ENCODE measurements around the gene SOX8. TPM values are rescaled to one million over a fixed set of nuclear protein-coding genes. Genes with fewer than 3 reads are reported as not detected.
"Not testable (repeated sequence)": the region's sequence is repeated elsewhere in the genome, so short reads cannot be mapped to it uniquely, and the experiment has no call there.

The SOX8 gene
- total RNA-seq, 1 experiment from 2014 or later = not detected

GRCh38 chr16:939311-939710 lies 42.3 kb upstream of the SOX8 start:
- Histone ChIP-seq H3K4me1 (ENCODE audit: low read length) (no peaks in the 10 kb centered on the region), H3K79me2 (ENCODE audit: low read length) (no peaks in the 10 kb centered on the region), H3K9me2 (replicated peaks; ENCODE audit: insufficient read depth, low read length) (no peaks in the 10 kb centered on the region), H2AFZ (ENCODE audit: low read length) (no peak overlapping the region), H3K36me3 (ENCODE audit: insufficient read depth, low read length) (no peaks in the 10 kb centered on the region), H3K27me3 (ENCODE audit: low read length) (no peaks in the 10 kb centered on the region), H4K20me1 (ENCODE audit: insufficient read depth, low read depth, low read length) (no peaks in the 10 kb centered on the region), H3K4me3 (ENCODE audit: low read length) (no peak overlapping the region), H3K27ac (ENCODE audit: low read length) (no peak overlapping the region), H3K4me2 (ENCODE audit: low read depth, low read length, poor library complexity, severe bottlenecking) (no peak overlapping the region), H3K9me3 (ENCODE audit: low read length) (peaks cover 17% of the 10 kb centered on the region), H3K9ac (ENCODE audit: low read length) (no peak overlapping the region)
- no peak for DNase-seq

GRCh38 chr16:939941-940340 lies 41.6 kb upstream of the SOX8 start:
- H3K79me2 ChIP-seq (ENCODE audit: low read length) = no peaks in the 10 kb centered on the region
- no peaks in the 10 kb centered on the region for H4K20me1 ChIP-seq (ENCODE audit: insufficient read depth, low read depth, low read length)
- H3K9ac ChIP-seq (ENCODE audit: low read length) = no peak overlapping the region
- no peak for DNase-seq
- no peaks in the 10 kb centered on the region for H3K9me2 ChIP-seq (replicated peaks; ENCODE audit: insufficient read depth, low read length)
- no peak overlapping the region for H3K4me2 ChIP-seq (ENCODE audit: low read depth, low read length, poor library complexity, severe bottlenecking)
- no peaks in the 10 kb centered on the region for H3K27me3 ChIP-seq (ENCODE audit: low read length)
- peaks cover 17% of the 10 kb centered on the region for H3K9me3 ChIP-seq (ENCODE audit: low read length)
- H3K4me1 ChIP-seq (ENCODE audit: low read length) = no peaks in the 10 kb centered on the region
- no peak overlapping the region for H3K27ac ChIP-seq (ENCODE audit: low read length)
- no peak overlapping the region for H2AFZ ChIP-seq (ENCODE audit: low read length)
- H3K36me3 ChIP-seq (ENCODE audit: insufficient read depth, low read length) = no peaks in the 10 kb centered on the region
- no peak overlapping the region for H3K4me3 ChIP-seq (ENCODE audit: low read length)

GRCh38 chr16:942436-943060 lies 39.0 kb upstream of the SOX8 start:
- Histone ChIP-seq H3K4me1 (ENCODE audit: low read length) (no peaks in the 10 kb centered on the region), H3K9ac (ENCODE audit: low read length) (no peak overlapping the region), H3K4me2 (ENCODE audit: low read depth, low read length, poor library complexity, severe bottlenecking) (no peak overlapping the region), H3K9me3 (ENCODE audit: low read length) (peaks cover 21% of the 10 kb centered on the region), H3K4me3 (ENCODE audit: low read length) (no peak overlapping the region), H3K79me2 (ENCODE audit: low read length) (no peaks in the 10 kb centered on the region), H3K36me3 (ENCODE audit: insufficient read depth, low read length) (peaks cover 4% of the 10 kb centered on the region; the same call in 1 of the 2 replicates), H3K9me2 (replicated peaks; ENCODE audit: insufficient read depth, low read length) (no peaks in the 10 kb centered on the region), H4K20me1 (ENCODE audit: insufficient read depth, low read depth, low read length) (no peaks in the 10 kb centered on the region), H3K27me3 (ENCODE audit: low read length) (no peaks in the 10 kb centered on the region), H2AFZ (ENCODE audit: low read length) (no peak overlapping the region), H3K27ac (ENCODE audit: low read length) (no peak overlapping the region)
- no peak for DNase-seq

GRCh38 chr16:943971-944370 lies 37.6 kb upstream of the SOX8 start:
- Histone ChIP-seq H3K36me3 (ENCODE audit: insufficient read depth, low read length) (peaks cover 4% of the 10 kb centered on the region; the same call in 1 of the 2 replicates), H3K9me2 (replicated peaks; ENCODE audit: insufficient read depth, low read length) (no peaks in the 10 kb centered on the region), H3K4me2 (ENCODE audit: low read depth, low read length, poor library complexity, severe bottlenecking) (no peak overlapping the region), H3K79me2 (ENCODE audit: low read length) (no peaks in the 10 kb centered on the region), H3K27ac (ENCODE audit: low read length) (no peak overlapping the region), H3K9ac (ENCODE audit: low read length) (no peak overlapping the region), H3K4me3 (ENCODE audit: low read length) (no peak overlapping the region), H2AFZ (ENCODE audit: low read length) (no peak overlapping the region), H3K27me3 (ENCODE audit: low read length) (no peaks in the 10 kb centered on the region), H3K9me3 (ENCODE audit: low read length) (peaks cover 21% of the 10 kb centered on the region), H4K20me1 (ENCODE audit: insufficient read depth, low read depth, low read length) (no peaks in the 10 kb centered on the region), H3K4me1 (ENCODE audit: low read length) (no peaks in the 10 kb centered on the region)
- DNase-seq = no peak

- Histone ChIP-seq H3K9me3 (ENCODE audit: low read length) (peaks cover 21% of the 10 kb centered on the region), H3K27ac (ENCODE audit: low read length) (no peak overlapping the region), H4K20me1 (ENCODE audit: insufficient read depth, low read depth, low read length) (no peaks in the 10 kb centered on the region), H3K4me3 (ENCODE audit: low read length) (no peak overlapping the region), H3K36me3 (ENCODE audit: insufficient read depth, low read length) (peaks cover 4% of the 10 kb centered on the region; the same call in 1 of the 2 replicates), H3K27me3 (ENCODE audit: low read length) (no peaks in the 10 kb centered on the region), H2AFZ (ENCODE audit: low read length) (no peak overlapping the region), H3K4me2 (ENCODE audit: low read depth, low read length, poor library complexity, severe bottlenecking) (no peak overlapping the region), H3K79me2 (ENCODE audit: low read length) (no peaks in the 10 kb centered on the region), H3K9ac (ENCODE audit: low read length) (no peak overlapping the region), H3K9me2 (replicated peaks; ENCODE audit: insufficient read depth, low read length) (no peaks in the 10 kb centered on the region), H3K4me1 (ENCODE audit: low read length) (no peaks in the 10 kb centered on the region)
- DNase-seq = no peak
These were observed 36.1 kb upstream of the SOX8 start for GRCh38 chr16:945271-946047.

GRCh38 chr16:946048-946395 lies 35.5 kb upstream of the SOX8 start:
- no peaks in the 10 kb centered on the region for H3K4me1 ChIP-seq (ENCODE audit: low read length)
- DNase-seq = no peak
- no peak overlapping the region for H2AFZ ChIP-seq (ENCODE audit: low read length)
- H3K9me2 ChIP-seq (replicated peaks; ENCODE audit: insufficient read depth, low read length) = no peaks in the 10 kb centered on the region
- no peak overlapping the region for H3K27ac ChIP-seq (ENCODE audit: low read length)
- H4K20me1 ChIP-seq (ENCODE audit: insufficient read depth, low read depth, low read length) = no peaks in the 10 kb centered on the region
- no peaks in the 10 kb centered on the region for H3K79me2 ChIP-seq (ENCODE audit: low read length)
- H3K4me3 ChIP-seq (ENCODE audit: low read length) = no peak overlapping the region
- no peaks in the 10 kb centered on the region for H3K27me3 ChIP-seq (ENCODE audit: low read length)
- peaks cover 4% of the 10 kb centered on the region; the same call in 1 of the 2 replicates for H3K36me3 ChIP-seq (ENCODE audit: insufficient read depth, low read length)
- H3K9me3 ChIP-seq (ENCODE audit: low read length) = peaks cover 19% of the 10 kb centered on the region
- H3K4me2 ChIP-seq (ENCODE audit: low read depth, low read length, poor library complexity, severe bottlenecking) = no peak overlapping the region
- no peak overlapping the region for H3K9ac ChIP-seq (ENCODE audit: low read length)

- no peak for DNase-seq
- no peak overlapping the region for H3K9ac ChIP-seq (ENCODE audit: low read length)
- no peak overlapping the region for H3K4me2 ChIP-seq (ENCODE audit: low read depth, low read length, poor library complexity, severe bottlenecking)
- no peaks in the 10 kb centered on the region for H3K4me1 ChIP-seq (ENCODE audit: low read length)
- H3K36me3 ChIP-seq (ENCODE audit: insufficient read depth, low read length) = peaks cover 4% of the 10 kb centered on the region; the same call in 1 of the 2 replicates
- peaks cover 9% of the 10 kb centered on the region; the same call in 1 of the 2 replicates for H3K9me3 ChIP-seq (ENCODE audit: low read length)
- H3K27me3 ChIP-seq (ENCODE audit: low read length) = no peaks in the 10 kb centered on the region
- no peaks in the 10 kb centered on the region for H4K20me1 ChIP-seq (ENCODE audit: insufficient read depth, low read depth, low read length)
- no peaks in the 10 kb centered on the region for H3K9me2 ChIP-seq (replicated peaks; ENCODE audit: insufficient read depth, low read length)
- H3K79me2 ChIP-seq (ENCODE audit: low read length) = no peaks in the 10 kb centered on the region
- H3K4me3 ChIP-seq (ENCODE audit: low read length) = no peak overlapping the region
- no peak overlapping the region for H2AFZ ChIP-seq (ENCODE audit: low read length)
- H3K27ac ChIP-seq (ENCODE audit: low read length) = no peak overlapping the region
These were observed 34.2 kb upstream of the SOX8 start for GRCh38 chr16:947255-947921.

- H3K27ac ChIP-seq (ENCODE audit: low read length); H3K36me3 ChIP-seq (ENCODE audit: insufficient read depth, low read length); H3K9me2 ChIP-seq (replicated peaks; ENCODE audit: insufficient read depth, low read length); H3K27me3 ChIP-seq (ENCODE audit: low read length); H3K9ac ChIP-seq (ENCODE audit: low read length); H3K79me2 ChIP-seq (ENCODE audit: low read length); H3K4me2 ChIP-seq (ENCODE audit: low read depth, low read length, poor library complexity, severe bottlenecking); H3K4me3 ChIP-seq (ENCODE audit: low read length); H3K4me1 ChIP-seq (ENCODE audit: low read length); DNase-seq; H3K9me3 ChIP-seq (ENCODE audit: low read length); H2AFZ ChIP-seq (ENCODE audit: low read length); H4K20me1 ChIP-seq (ENCODE audit: insufficient read depth, low read depth, low read length): not testable (repeated sequence)
These were observed 33.7 kb upstream of the SOX8 start for GRCh38 chr16:947922-948303.

Data from Karpas-422 (cell line).